ENCODE measurements around the gene PHF20.
A peak's percentile ranks its signal among the peaks of the same experiment; 100 is the strongest.
"Not testable (repeated sequence)": the region's sequence is repeated elsewhere in the genome, so short reads cannot be mapped to it uniquely, and the experiment has no call there.

The PHF20 gene

GRCh38 chr20:35842361-35842760, 70.5 kb downstream of the PHF20 start:
- DNase-seq = no peak

DNA sequence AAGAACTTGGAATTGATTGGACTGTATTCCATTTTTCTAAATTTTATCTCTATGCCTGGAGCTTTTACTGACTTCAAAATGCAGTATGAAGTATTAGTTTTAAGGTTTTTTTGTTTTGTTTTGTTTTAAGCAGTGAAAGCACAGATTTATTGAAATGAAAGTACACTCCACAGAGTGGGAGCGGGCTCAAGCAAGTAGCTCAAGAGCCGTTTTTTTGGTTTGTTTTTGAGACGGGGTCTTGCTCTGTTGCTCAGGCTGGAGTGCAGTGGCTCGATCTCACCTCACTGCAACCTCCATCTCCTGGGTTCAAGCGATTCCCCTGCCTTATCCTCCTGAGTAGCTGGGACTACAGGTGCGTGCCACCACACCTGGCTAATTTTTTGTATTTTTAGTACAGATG, 72.1 kb downstream of the PHF20 start:
- DNase-seq = not testable (repeated sequence)

DNA sequence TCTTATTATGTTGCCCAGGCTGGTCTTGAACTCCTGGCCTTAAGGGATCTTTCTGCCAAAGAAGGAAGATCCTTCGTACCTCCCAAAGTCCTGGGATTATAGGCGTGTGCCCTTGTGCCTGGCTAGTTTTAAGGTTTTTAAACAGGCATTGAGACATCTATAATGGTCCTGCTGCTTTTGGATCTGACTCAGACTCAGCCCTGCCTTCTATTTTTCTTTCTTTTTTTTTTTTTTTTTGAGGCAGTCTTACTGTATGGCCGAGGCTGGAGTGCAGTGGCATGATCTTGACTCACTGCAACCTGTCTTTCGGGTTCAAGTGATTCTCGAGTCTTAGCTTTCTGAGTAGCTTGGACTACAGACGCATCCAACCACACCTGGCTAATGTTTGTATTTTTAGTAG, 73.7 kb downstream of the PHF20 start:
- DNase-seq = no peak

DNA sequence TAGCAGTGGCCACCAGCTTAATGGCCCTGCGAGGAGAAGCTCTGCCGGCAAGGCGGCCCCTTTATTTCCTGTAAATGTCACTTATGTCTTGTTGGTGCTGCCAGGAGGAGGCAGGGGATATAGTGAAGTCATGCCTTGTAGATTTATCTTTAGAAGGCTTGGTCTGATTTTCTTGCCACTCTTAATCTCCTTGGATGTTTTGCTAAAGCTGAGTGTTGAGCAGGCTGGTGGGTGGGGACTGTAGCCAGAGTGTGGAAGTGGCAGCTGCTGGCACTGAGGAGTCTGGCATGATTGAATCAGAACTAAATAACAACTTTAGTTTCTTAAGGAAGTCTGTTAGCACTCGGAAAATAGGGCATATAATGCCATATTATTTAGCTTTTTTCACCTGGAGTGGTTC, 77.9 kb downstream of the PHF20 start:
- no peak for DNase-seq

- DNase-seq = not testable (repeated sequence)
Measured at GRCh38 chr20:35851659-35852058, 79.8 kb downstream of the PHF20 start.

GRCh38 chr20:35854713-35855348, 83.0 kb downstream of the PHF20 start:
- peak; percentile 36 for DNase-seq

- DNase-seq = not testable (repeated sequence)
Measured at GRCh38 chr20:35855641-35856040, 83.8 kb downstream of the PHF20 start.

- DNase-seq = no peak
Measured at GRCh38 chr20:35856866-35857265, 85.1 kb downstream of the PHF20 start.

- DNase-seq = peak; percentile 83
Measured at GRCh38 chr20:35866418-35867202, 94.8 kb downstream of the PHF20 start.

DNA sequence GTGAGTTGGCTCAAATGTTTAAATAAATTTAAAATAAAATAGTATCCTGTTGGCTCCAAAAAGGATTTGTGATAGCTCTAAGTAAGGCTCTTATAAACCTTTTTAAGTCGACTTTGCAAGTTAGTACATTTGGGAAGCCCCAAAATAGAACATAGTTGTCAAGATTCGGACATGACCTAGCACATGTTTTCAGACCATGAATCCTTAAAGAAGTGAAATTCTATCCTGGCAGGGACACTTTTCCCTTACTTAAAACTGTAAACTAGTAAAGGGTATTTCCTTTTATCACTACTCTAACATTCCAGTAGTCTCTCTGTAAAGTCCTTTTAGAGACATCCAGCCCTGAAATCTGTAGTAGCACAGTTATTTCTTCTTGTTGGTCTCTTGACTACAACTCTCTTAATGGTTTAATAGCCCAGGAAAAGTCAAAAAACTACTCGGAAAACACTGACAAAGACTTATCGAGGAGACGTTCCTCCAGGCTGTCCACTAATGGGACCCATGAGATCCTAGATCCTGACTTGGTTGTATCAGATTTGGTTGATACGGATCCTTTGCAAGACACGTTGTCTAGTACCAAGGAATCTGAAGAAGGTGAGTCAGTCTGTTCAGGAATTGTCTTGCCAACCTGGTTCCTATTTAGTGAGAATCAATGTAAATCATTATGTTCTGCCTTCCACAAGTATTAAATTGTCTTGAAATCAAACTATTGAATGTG, 98.9 kb downstream of the PHF20 start:
- DNase-seq = no peak

DNA sequence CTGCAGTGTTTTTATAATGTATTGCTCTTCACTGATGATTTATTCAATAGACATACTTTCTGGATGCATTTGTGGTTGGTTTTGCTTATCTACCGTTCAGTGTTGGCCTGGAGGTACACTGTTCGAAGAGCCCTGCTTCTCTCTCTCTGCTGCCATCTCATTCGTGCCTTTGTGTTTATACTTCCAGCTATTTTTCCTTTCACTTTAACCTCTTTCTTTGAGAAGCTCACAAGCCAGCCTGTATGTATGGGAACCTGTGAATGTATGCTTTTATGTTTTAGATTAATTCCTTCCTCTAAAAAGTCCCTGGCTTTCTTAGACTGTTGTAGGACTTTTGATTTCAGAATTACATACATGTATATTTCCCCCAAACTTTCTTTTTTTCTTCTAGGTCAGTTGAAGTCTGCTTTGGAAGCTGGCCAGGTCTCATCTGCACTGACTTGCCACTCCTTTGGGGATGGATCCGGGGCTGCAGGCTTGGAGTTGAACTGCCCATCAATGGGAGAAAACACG, 99.5 kb downstream of the PHF20 start:
- no peak for DNase-seq

GRCh38 chr20:35876033-35876320, 104.2 kb downstream of the PHF20 start:
- no peak for DNase-seq

DNA sequence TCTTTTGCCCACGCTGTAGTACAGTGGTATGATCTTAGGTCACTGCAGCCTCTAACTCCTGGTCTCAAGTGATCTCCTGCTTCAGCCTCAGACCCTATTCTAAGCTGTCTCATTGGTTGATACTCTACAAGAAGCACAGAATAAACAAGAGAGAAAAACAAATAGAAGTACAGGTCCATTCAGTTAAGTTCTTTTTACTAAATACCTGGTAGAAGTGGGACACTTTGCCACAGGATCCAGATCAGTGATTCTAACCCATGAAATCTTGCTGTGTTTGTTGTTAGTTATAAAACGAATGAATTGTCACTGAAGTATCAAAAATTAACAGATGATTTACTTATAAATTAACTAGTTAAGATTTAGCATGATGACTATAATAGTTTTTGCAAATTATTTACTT, 105.8 kb downstream of the PHF20 start:
- DNase-seq = no peak

GRCh38 chr20:35878113-35878625, 106.4 kb downstream of the PHF20 start:
- DNase-seq = no peak

- DNase-seq = no peak
Measured at GRCh38 chr20:35881676-35882075, 109.9 kb downstream of the PHF20 start.

GRCh38 chr20:35882427-35883161, 110.8 kb downstream of the PHF20 start:
- peak; percentile 26 for DNase-seq

GRCh38 chr20:35883336-35883777, 111.5 kb downstream of the PHF20 start:
- DNase-seq = peak; percentile 39

DNA sequence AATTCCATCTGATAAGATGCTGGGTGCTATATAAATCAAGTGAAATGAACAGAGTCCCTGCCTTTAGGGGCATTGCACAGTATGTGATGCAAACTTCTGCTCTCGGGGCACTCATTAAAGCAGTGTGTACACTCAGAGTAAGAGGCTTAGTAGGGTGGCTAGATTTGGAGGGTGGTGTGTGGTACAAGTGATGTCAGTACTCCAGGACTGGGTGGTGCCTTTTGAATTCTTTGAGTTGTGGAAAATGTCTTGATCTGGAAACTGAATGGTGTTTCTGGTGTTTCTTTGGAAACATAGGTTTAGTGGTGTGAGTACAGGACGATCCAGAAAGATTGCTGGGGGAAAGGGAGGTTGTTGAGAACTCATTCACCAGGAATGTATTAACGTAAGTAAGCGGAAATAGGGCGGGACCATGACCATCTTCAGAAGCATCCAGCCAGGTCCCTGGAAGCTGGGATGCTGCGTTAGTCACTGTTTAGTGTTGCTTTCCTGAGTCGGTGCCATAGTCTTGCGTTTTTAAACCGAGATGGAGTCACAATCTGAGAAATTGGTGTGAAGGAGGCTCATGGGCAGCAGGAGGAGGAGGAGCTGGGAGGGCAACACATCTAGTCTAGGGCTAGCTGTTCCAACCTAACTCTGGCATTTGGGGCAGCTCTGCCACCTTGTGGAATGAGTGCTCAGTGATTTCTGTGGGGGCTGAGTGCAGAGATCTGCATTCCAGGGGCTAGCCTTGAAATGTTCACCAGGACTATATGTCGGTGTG, 112.1 kb downstream of the PHF20 start:
- peak; percentile 100 for DNase-seq

GRCh38 chr20:35884541-35884865, 112.7 kb downstream of the PHF20 start:
- no peak for DNase-seq

GRCh38 chr20:35885212-35885611, 113.4 kb downstream of the PHF20 start:
- no peak for DNase-seq

DNA sequence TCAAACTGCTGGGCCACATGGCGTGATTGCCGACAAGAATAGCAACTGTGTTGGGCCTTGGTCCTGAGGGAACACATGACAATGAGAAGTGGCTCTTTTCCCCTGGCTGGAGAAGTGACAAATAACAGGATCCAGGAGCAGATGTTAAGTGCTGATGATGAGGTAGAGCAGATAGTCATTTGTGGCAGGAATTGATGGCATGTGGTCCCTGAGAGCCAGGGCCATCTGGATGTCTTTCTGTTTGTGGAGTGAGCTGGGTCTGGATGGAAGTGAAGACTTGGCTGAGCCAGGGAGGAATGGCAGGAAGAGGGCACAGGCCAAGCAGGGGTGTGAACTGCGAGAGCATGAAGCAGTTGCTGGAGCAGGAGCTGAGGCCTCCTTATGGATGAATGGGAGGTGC, 114.7 kb downstream of the PHF20 start:
- no peak for DNase-seq

- DNase-seq = no peak
Measured at GRCh38 chr20:35887393-35888064, 115.7 kb downstream of the PHF20 start.

All from fibroblast of skin of right biceps (primary cell).